Mucosa of rectum (tissue), 2 donors: ENCODE results near the gene STAT6.
A peak's percentile ranks its signal among the peaks of the same experiment; 100 is the strongest.
"Not testable (repeated sequence)": the region's sequence is repeated elsewhere in the genome, so short reads cannot be mapped to it uniquely, and the experiment has no call there.

Experiments
- H3K27ac ChIP-seq, 2 donors: one replicate each; pipeline ENCODE4 v1.7.0; 2013; ENCODE audit warnings: inconsistent platforms in 2 of 2, low read depth in 2 of 2, low read length in 2 of 2
- H3K27me3 ChIP-seq, 2 donors: one replicate each; pipeline ENCODE4 v1.7.0; 2013; ENCODE audit warnings: low read length in 2 of 2; ENCODE audit not compliant: control insufficient read depth in 2 of 2, insufficient read depth in 2 of 2
- H3K36me3 ChIP-seq, 2 donors: one replicate each; pipeline ENCODE4 v1.7.0; 2013; ENCODE audit warnings: low read length in 2 of 2; ENCODE audit not compliant: control insufficient read depth in 2 of 2, insufficient read depth in 2 of 2
- H3K4me1 ChIP-seq, 2 donors: one replicate each; pipeline ENCODE4 v1.7.0; 2013; ENCODE audit warnings: low read length in 2 of 2, mild to moderate bottlenecking in 1 of 2; ENCODE audit not compliant: control insufficient read depth in 2 of 2, insufficient read depth in 2 of 2
- H3K4me3 ChIP-seq, 2 donors: one replicate each; pipeline ENCODE4 v1.7.0; 2013; ENCODE audit warnings: low read length in 2 of 2
- H3K9ac ChIP-seq, 2 donors: one replicate each; pipeline ENCODE4 v1.7.0; 2013; ENCODE audit warnings: low read length in 2 of 2, low read depth in 1 of 2, mild to moderate bottlenecking in 1 of 2
- H3K9me3 ChIP-seq, 2 donors: one replicate each; pipeline ENCODE4 v1.7.0; 2013; ENCODE audit warnings: low read length in 2 of 2; ENCODE audit not compliant: control insufficient read depth in 2 of 2
- donor health status: healthy.
- donor health status: Normal muscosa, but diverticular disease.

Gene STAT6

GRCh38 chr12:57087010-57087690 lies 24.0 kb downstream of the STAT6 start:
- peak overlapping the region; percentile 88 to 98 for H3K27ac ChIP-seq
- no peaks in the 10 kb centered on the region for H3K9me3 ChIP-seq
- H3K36me3 ChIP-seq = peaks cover 0 to 5% of the 10 kb centered on the region in 2 donors
- no peaks in the 10 kb centered on the region for H3K27me3 ChIP-seq
- H3K4me3 ChIP-seq = peak overlapping the region; percentile 72 to 87
- H3K4me1 ChIP-seq = peaks cover 25 to 32% of the 10 kb centered on the region in 2 donors
- peak overlapping the region; percentile 69 to 86 for H3K9ac ChIP-seq

- Histone ChIP-seq H3K4me3 (peak overlapping the region; percentile 65 to 87), H3K9ac (peak overlapping the region; percentile 69 to 86), H3K27ac (peak overlapping the region; percentile 88 to 98), H3K9me3 (no peaks in the 10 kb centered on the region), H3K36me3 (peaks cover 0 to 4% of the 10 kb centered on the region in 2 donors), H3K27me3 (no peaks in the 10 kb centered on the region), H3K4me1 (peaks cover 23 to 28% of the 10 kb centered on the region in 2 donors)
Observed at GRCh38 chr12:57086493-57087009, 24.6 kb downstream of the STAT6 start.

- H3K27me3 ChIP-seq = no peaks in the 10 kb centered on the region
- peak overlapping the region in 1 of 2 donors; percentile 87 for H3K4me3 ChIP-seq
Observed at GRCh38 chr12:57085999-57086492, 25.1 kb downstream of the STAT6 start.

GRCh38 chr12:57080855-57081254 lies 30.3 kb downstream of the STAT6 start:
- no peaks in the 10 kb centered on the region for H3K36me3 ChIP-seq
- peaks cover 6 to 11% of the 10 kb centered on the region in 2 donors for H3K4me1 ChIP-seq
- no peak overlapping the region for H3K4me3 ChIP-seq
- no peaks in the 10 kb centered on the region for H3K27me3 ChIP-seq
- H3K9ac ChIP-seq = no peak overlapping the region
- H3K9me3 ChIP-seq = no peaks in the 10 kb centered on the region
- H3K27ac ChIP-seq = no peak overlapping the region

More at GRCh38 chr12:57085999-57086492, 25.1 kb downstream of the STAT6 start:
- no peaks in the 10 kb centered on the region for H3K9me3 ChIP-seq
- H3K4me1 ChIP-seq = peaks cover 22 to 25% of the 10 kb centered on the region in 2 donors
- peaks cover 0 to under 1% of the 10 kb centered on the region in 2 donors for H3K36me3 ChIP-seq
- peak overlapping the region; percentile 15 to 69 for H3K9ac ChIP-seq
- H3K27ac ChIP-seq = peak overlapping the region; percentile 88 to 98

- Histone ChIP-seq H3K4me3 (no peak overlapping the region), H3K36me3 (no peaks in the 10 kb centered on the region), H3K4me1 (peaks cover 3 to 10% of the 10 kb centered on the region in 2 donors), H3K27me3 (no peaks in the 10 kb centered on the region), H3K27ac (peak overlapping the region in 1 of 2 donors; percentile 82), H3K9me3 (no peaks in the 10 kb centered on the region), H3K9ac (no peak overlapping the region)
Observed at GRCh38 chr12:57079821-57080220, 31.3 kb downstream of the STAT6 start.

- Histone ChIP-seq H3K9me3 (no peaks in the 10 kb centered on the region), H3K9ac (peak within 1 kb of the TSS; percentile 62 to 69), H3K27ac (peak within 1 kb of the TSS; percentile 82 to 85)
Observed at GRCh38 chr12:57078519-57079404, 32.4 kb downstream of the STAT6 start, which contains the start of gene NEMP1. Gene NEMP1, minus strand, starts transcription at chr12:57078791. Its CDS starts 46 bp downstream, at chr12:57078745.

GRCh38 chr12:57073566-57074450 lies 37.4 kb downstream of the STAT6 start:
- Histone ChIP-seq H3K4me1 (peaks cover 0 to 11% of the 10 kb centered on the region in 2 donors), H3K36me3 (peaks cover 5 to 15% of the 10 kb centered on the region in 2 donors)
- not testable (repeated sequence) for H3K9me3 ChIP-seq, H3K27me3 ChIP-seq, H3K9ac ChIP-seq, H3K4me3 ChIP-seq, H3K27ac ChIP-seq

More at GRCh38 chr12:57078519-57079404, 32.4 kb downstream of the STAT6 start, which contains the start of gene NEMP1:
- H3K4me1 ChIP-seq = peaks cover 3 to 10% of the 10 kb centered on the region in 2 donors
- no peaks in the 10 kb centered on the region for H3K36me3 ChIP-seq
- H3K4me3 ChIP-seq = peak within 1 kb of the TSS; percentile 73 to 88
- H3K27me3 ChIP-seq = no peaks in the 10 kb centered on the region

- Histone ChIP-seq H3K4me3 (no peak overlapping the region), H3K36me3 (peaks cover 5 to 15% of the 10 kb centered on the region in 2 donors), H3K4me1 (peaks cover 0 to 7% of the 10 kb centered on the region in 2 donors), H3K9ac (no peak overlapping the region), H3K27ac (no peak overlapping the region), H3K9me3 (no peaks in the 10 kb centered on the region), H3K27me3 (no peaks in the 10 kb centered on the region)
Observed at GRCh38 chr12:57072661-57073060, 38.5 kb downstream of the STAT6 start.

- Histone ChIP-seq H3K9me3 (no peaks in the 10 kb centered on the region), H3K27ac (peak overlapping the region; percentile 52 to 57), H3K4me3 (no peak overlapping the region), H3K36me3 (peaks cover 5 to 18% of the 10 kb centered on the region in 2 donors), H3K9ac (peak overlapping the region in 1 of 2 donors; percentile 5), H3K27me3 (no peaks in the 10 kb centered on the region), H3K4me1 (peaks cover 0 to 6% of the 10 kb centered on the region in 2 donors)
Observed at GRCh38 chr12:57069523-57069922, 41.6 kb downstream of the STAT6 start.
